GM12873 (cell line): Measurements from ENCODE around the gene FAM120A.

ENCODE experiments used
- TF ChIP-seq, protein P1 (sequence below): IDR thresholded peaks from 2 replicates; pipeline ENCODE4 v1.5.1; 2012; ENCODE audit warnings: low read depth, mild to moderate bottlenecking, moderate library complexity, low read length, control low read depth; ENCODE audit not compliant: insufficient read depth; ENCODE audit errors: missing control alignments

Gene FAM120A

DNA sequence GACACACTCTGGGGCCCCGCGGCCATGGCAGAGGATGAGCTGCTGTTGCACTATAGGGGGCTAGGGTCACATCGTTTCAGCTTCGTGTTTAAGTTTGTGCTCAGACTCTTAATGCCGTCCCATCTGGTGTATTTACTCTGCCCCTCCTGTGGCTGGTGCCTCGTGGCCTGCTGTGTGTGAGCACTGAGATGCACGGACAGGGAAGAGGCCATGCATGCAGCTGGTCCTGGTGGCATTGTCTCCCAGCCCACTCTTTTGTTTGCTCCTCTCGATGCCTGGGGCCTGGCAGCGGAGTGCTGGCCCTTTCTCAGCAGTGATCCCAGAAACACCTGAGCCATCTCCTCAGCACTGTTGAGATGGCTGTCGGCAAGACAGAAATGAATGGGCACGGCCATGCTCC, 94.9 kb downstream of the FAM120A start:
- TF ChIP-seq, protein P1, sequence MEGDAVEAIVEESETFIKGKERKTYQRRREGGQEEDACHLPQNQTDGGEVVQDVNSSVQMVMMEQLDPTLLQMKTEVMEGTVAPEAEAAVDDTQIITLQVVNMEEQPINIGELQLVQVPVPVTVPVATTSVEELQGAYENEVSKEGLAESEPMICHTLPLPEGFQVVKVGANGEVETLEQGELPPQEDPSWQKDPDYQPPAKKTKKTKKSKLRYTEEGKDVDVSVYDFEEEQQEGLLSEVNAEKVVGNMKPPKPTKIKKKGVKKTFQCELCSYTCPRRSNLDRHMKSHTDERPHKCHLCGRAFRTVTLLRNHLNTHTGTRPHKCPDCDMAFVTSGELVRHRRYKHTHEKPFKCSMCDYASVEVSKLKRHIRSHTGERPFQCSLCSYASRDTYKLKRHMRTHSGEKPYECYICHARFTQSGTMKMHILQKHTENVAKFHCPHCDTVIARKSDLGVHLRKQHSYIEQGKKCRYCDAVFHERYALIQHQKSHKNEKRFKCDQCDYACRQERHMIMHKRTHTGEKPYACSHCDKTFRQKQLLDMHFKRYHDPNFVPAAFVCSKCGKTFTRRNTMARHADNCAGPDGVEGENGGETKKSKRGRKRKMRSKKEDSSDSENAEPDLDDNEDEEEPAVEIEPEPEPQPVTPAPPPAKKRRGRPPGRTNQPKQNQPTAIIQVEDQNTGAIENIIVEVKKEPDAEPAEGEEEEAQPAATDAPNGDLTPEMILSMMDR: no peak

DNA sequence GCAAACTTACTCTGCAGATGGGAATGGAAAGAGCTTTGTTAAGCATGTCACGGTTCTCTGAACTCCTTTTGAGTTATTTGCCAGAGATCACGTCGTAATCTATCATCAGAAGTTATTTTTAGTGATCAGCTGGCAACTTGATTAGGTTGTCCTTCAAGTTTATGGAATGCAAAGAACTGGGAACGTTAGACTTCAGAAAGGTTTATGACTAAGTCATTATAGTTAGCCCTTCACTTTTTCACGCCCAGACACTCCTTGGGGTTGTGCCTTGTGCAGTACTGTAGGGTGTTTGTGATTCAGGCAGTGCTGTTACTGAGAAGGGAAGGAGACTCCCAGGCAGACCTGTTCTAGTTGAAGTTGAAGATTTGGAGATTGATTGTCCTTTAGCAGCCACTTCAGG, 98.1 kb downstream of the FAM120A start:
- TF ChIP-seq, protein P1: no peak

DNA sequence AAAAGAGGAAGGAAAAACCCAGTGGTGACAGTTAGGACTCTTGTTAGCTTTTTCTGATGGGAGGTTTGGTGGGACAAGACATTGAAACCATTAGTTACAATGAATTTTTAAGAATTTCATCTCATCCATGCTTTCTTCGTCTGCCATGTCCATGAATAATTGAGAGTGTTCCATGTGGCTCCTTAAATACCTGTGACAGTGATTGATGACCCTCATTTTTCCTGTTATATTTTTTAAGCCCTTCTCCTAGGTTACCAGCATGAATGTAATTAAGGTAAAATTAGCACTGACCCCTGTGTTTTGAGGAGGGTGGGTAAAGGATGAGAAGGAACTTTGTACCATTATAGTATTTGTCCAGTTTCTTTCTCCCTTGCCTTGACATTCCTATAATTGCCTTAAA, 101.4 kb downstream of the FAM120A start:
- TF ChIP-seq, protein P1: no peak

DNA sequence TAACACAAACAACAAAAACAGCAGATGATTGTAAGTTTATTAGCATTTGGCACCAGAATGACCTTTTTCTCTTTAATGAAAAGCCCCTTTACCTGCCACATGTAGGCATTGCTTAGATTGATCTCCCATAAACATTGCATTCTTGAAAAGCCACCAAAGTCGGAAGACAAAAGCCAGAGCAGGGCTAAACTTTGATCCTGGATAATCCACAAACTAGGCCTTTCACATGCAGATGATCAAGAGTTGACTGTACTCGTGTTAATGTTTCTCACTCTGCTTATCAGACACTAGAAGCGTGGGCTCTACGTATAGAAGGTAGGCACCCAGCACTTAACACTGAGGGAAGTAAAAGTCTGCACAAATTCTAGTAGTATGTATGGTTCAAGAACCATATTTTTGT, 103.9 kb downstream of the FAM120A start:
- TF ChIP-seq, protein P1: no peak

DNA sequence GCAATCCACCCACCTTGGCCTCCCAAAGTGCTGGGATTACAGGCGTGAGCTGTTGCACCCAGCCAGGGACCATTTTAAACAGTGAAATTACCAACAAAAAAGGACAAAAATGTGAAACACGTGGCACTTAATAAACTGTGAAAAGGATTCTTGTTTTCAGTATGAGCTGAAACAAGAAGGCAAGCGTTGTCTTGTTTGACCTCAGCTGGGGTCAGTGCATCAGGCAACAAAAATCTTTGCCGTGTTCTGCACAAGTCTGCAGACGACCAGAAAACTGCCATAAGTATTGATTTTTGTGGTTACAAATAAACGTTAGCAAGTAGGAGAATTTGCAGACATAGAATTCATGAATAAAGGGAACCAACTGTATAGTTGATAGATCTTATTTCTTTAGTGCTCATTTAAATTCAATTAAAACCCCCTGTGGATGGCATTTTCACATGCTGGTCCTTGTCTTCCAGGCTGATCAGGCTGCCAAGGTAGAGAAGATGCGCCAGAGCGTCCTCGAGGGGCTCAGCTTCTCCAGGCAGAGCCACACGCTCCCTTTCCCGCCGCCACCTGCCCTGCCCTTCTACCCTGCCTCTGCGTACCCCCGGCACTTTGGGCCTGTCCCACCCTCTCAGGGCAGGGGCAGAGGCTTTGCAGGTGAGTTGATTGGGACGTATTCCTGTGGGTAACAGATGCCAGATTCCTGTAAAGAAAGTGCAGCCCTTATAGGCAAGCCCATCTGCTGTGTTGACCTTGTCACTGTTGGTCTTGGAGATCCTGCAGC, 106.1 kb downstream of the FAM120A start:
- TF ChIP-seq, protein P1: no peak

DNA sequence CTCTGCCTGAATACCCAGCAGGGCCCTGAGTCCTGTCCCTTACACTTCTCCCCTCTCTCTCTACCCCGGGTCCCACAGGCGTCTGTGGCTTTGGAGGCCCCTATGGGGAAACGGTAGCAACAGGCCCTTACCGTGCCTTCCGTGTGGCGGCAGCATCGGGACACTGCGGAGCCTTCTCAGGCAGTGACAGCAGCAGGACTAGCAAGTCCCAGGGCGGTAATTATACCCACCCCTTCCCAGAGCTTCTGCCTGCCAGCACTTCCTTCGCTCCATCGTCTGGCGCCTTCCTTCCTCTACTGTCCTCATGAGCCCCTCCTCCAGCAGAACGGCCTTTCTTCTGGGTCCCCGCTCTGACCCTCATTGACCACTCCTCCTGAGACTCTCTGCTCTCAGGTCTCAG, 107.0 kb downstream of the FAM120A start:
- TF ChIP-seq, protein P1: no peak

DNA sequence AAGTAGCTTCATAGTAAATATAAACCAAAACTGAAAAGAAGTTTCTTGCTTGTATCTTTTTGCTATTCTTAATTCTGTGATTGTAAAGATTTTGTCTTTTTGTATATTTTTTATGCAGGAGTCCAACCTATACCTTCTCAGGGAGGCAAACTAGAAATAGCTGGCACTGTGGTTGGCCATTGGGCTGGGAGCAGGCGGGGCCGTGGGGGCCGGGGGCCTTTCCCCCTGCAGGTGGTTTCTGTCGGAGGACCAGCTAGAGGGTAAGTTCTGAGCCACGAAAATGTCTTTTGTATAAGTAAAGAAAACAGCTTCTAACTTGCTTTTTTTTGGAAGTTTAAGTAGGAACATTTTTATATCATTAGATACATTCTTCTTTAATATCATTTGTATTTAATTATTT, 109.5 kb downstream of the FAM120A start:
- TF ChIP-seq, protein P1: no peak
